Uterus (tissue), 4 donors: Measurements from ENCODE around the gene TSKS. TPM values are rescaled to one million over a fixed set of nuclear protein-coding genes. Genes with fewer than 3 reads are reported as not detected.

Experiments
- DNase-seq, 2 donors: peaks; one replicate each; pipeline ENCODE4 v3.0.0-alpha.2; 2019 to 2020
- H3K27ac ChIP-seq, 2 donors: fragments of 200-600 bp; sonication (generic); 1 replicate in 1 of 2; 2 replicates in 1 of 2; pipeline ENCODE4 v1.5.1; 2016 to 2018
- H3K27me3 ChIP-seq, 2 donors: fragments of 200-600 bp; sonication (generic); one replicate each; pipeline ENCODE4 v1.5.1; 2018 to 2019; ENCODE audit warnings: control low read depth in 1 of 2
- H3K36me3 ChIP-seq, 2 donors: fragments of 200-600 bp; sonication (generic); one replicate each; pipeline ENCODE4 v1.5.1; 2019; ENCODE audit warnings: control low read depth in 1 of 2
- H3K4me1 ChIP-seq, 2 donors: fragments of 200-600 bp; sonication (generic); one replicate each; pipeline ENCODE4 v1.5.1; 2018 to 2019; ENCODE audit warnings: control low read depth in 1 of 2
- H3K4me3 ChIP-seq, 2 donors: fragments of 200-600 bp; sonication (generic); 1 replicate in 1 of 2; 2 replicates in 1 of 2; pipeline ENCODE4 v1.5.1; 2018 to 2019; ENCODE audit warnings: mild to moderate bottlenecking in 1 of 2
- H3K9me3 ChIP-seq, 2 donors: fragments of 200-600 bp; sonication (generic); one replicate each; pipeline ENCODE4 v1.5.1; 2019; ENCODE audit warnings: control low read depth in 1 of 2
- POLR2A ChIP-seq, 2 donors: fragments of 450-650 bp; IDR thresholded peaks; one replicate each; pipeline ENCODE4 v1.6.1; 2016; ENCODE audit warnings: antibody characterized with exemption in 2 of 2, mild to moderate bottlenecking in 1 of 2, moderate library complexity in 1 of 2
- intact Hi-C: fragments of 100-400 bp; cut with DNase I; formaldehyde crosslinking; loops from one replicate; pipeline ENCODE4 v1.15.1; 2023; ENCODE audit warnings: low total_unique reads
- total RNA-seq, 4 donors: library from RNA; depleted of rRNA in 3 of 4; stranded (reverse); fragments of >200 nt in 3 of 4; gene quantifications; one replicate each; pipeline versions ENCODE4 v1.1.0 to v1.2.4, GENCODE V29; 2014 to 2023
- TF ChIP-seq, protein P1 (sequence below), 4 experiments: fragments of 200-600 bp in 2 of 4; fragments of 450-650 bp in 2 of 4; sonication (generic) in 2 of 4; IDR thresholded peaks; one replicate each; pipeline ENCODE4 v1.5.1; 2016 to 2019; ENCODE audit warnings: antibody characterized with exemption in 4 of 4, mild to moderate bottlenecking in 2 of 4, moderate library complexity in 1 of 4
- donor health status: DM: yes; HTN: yes; CAD: no.

Gene TSKS
- total RNA-seq, 4 donors from 2014 or later = 0.28 to 1.9 TPM; not detected in 2

GRCh38 chr19:49790866-49791265, 27.8 kb upstream of the TSKS start:
- Histone ChIP-seq H3K4me3 (no peak overlapping the region), H3K27ac (peak overlapping the region; percentile 76 to 85), H3K27me3 (no peaks in the 10 kb centered on the region), H3K36me3 (no peaks in the 10 kb centered on the region), H3K4me1 (peaks cover 12 to 19% of the 10 kb centered on the region in 2 donors), H3K9me3 (no peaks in the 10 kb centered on the region)
- intact Hi-C loops = no loop called here
- TF ChIP-seq POLR2A (IDR thresholded peaks at IDR 0.05) = peak in 1 of 2 donors; percentile 29
- TF ChIP-seq, protein P1, sequence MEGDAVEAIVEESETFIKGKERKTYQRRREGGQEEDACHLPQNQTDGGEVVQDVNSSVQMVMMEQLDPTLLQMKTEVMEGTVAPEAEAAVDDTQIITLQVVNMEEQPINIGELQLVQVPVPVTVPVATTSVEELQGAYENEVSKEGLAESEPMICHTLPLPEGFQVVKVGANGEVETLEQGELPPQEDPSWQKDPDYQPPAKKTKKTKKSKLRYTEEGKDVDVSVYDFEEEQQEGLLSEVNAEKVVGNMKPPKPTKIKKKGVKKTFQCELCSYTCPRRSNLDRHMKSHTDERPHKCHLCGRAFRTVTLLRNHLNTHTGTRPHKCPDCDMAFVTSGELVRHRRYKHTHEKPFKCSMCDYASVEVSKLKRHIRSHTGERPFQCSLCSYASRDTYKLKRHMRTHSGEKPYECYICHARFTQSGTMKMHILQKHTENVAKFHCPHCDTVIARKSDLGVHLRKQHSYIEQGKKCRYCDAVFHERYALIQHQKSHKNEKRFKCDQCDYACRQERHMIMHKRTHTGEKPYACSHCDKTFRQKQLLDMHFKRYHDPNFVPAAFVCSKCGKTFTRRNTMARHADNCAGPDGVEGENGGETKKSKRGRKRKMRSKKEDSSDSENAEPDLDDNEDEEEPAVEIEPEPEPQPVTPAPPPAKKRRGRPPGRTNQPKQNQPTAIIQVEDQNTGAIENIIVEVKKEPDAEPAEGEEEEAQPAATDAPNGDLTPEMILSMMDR (IDR thresholded peaks at IDR 0.05) = peak in 1 of 4 experiments; percentile 10
- peak; percentile 80 to 84 for DNase-seq

- no peak overlapping the region for H3K4me3 ChIP-seq
- DNase-seq = no peak
- no peak for TF ChIP-seq POLR2A (IDR thresholded peaks at IDR 0.05)
- intact Hi-C loops = no loop called here
- H3K36me3 ChIP-seq = no peaks in the 10 kb centered on the region
- H3K9me3 ChIP-seq = no peaks in the 10 kb centered on the region
- no peaks in the 10 kb centered on the region for H3K27me3 ChIP-seq
- H3K27ac ChIP-seq = no peak overlapping the region
- peaks cover 12 to 19% of the 10 kb centered on the region in 2 donors for H3K4me1 ChIP-seq
Measured at GRCh38 chr19:49788857-49789256, 25.8 kb upstream of the TSKS start.

- no peaks in the 10 kb centered on the region for H3K27me3 ChIP-seq
- intact Hi-C loops = no loop called here
- no peak for DNase-seq
- H3K27ac ChIP-seq = no peak overlapping the region
- no peaks in the 10 kb centered on the region for H3K9me3 ChIP-seq
- H3K36me3 ChIP-seq = no peaks in the 10 kb centered on the region
- no peak overlapping the region for H3K4me3 ChIP-seq
- H3K4me1 ChIP-seq = peaks cover 12 to 19% of the 10 kb centered on the region in 2 donors
- no peak for TF ChIP-seq POLR2A (IDR thresholded peaks at IDR 0.05)
- TF ChIP-seq, protein P1 (IDR thresholded peaks at IDR 0.05) = no peak
Measured at GRCh38 chr19:49787746-49788145, 24.6 kb upstream of the TSKS start.

GRCh38 chr19:49786376-49786820, 23.3 kb upstream of the TSKS start:
- Histone ChIP-seq H3K27ac (peak overlapping the region; percentile 51 to 63), H3K27me3 (no peaks in the 10 kb centered on the region), H3K9me3 (no peaks in the 10 kb centered on the region), H3K4me1 (peaks cover 6 to 15% of the 10 kb centered on the region in 2 donors), H3K36me3 (no peaks in the 10 kb centered on the region), H3K4me3 (no peak overlapping the region)
- peak; percentile 53 to 55 for DNase-seq
- TF ChIP-seq POLR2A (IDR thresholded peaks at IDR 0.05) = no peak
- TF ChIP-seq, protein P1 (IDR thresholded peaks at IDR 0.05) = no peak
- intact Hi-C loops = no loop called here

DNA sequence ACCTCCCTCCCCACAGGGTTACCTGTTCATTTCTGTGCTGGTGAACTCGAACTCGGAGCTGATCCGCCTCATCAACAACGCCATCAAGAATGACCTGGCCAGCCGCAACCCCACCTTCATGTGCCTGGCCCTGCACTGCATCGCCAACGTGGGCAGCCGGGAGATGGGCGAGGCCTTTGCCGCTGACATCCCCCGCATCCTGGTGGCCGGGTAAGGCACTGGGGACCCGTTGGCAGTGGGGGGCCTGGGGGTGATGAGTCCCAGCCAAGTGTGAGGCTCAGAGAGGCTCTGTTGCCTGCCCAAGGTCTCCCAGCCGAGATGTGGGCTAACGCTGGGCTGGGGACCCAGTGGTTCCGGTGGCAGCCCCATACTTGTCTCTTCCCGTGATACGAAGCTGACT, 19.4 kb upstream of the TSKS start:
- H3K36me3 ChIP-seq = no peaks in the 10 kb centered on the region
- DNase-seq = no peak
- H3K27ac ChIP-seq = no peak overlapping the region
- peaks cover 0 to 7% of the 10 kb centered on the region in 2 donors for H3K4me1 ChIP-seq
- no peaks in the 10 kb centered on the region for H3K9me3 ChIP-seq
- H3K4me3 ChIP-seq = no peak overlapping the region
- no peaks in the 10 kb centered on the region for H3K27me3 ChIP-seq
- intact Hi-C loops = no loop called here
- TF ChIP-seq POLR2A (IDR thresholded peaks at IDR 0.05) = no peak
- TF ChIP-seq, protein P1 (IDR thresholded peaks at IDR 0.05) = no peak

- no peaks in the 10 kb centered on the region for H3K9me3 ChIP-seq
- no peaks in the 10 kb centered on the region for H3K36me3 ChIP-seq
- H3K4me1 ChIP-seq = peaks cover 0 to 2% of the 10 kb centered on the region in 2 donors
- no peak overlapping the region for H3K27ac ChIP-seq
- no peak for DNase-seq
- TF ChIP-seq, protein P1 (IDR thresholded peaks at IDR 0.05) = no peak
- no peak for TF ChIP-seq POLR2A (IDR thresholded peaks at IDR 0.05)
- H3K4me3 ChIP-seq = no peak overlapping the region
- intact Hi-C loops = no loop called here
- H3K27me3 ChIP-seq = no peaks in the 10 kb centered on the region
Measured at GRCh38 chr19:49781394-49781793, 18.3 kb upstream of the TSKS start.
